ENCODE measurements around the gene ADAMTS15.

DNA sequence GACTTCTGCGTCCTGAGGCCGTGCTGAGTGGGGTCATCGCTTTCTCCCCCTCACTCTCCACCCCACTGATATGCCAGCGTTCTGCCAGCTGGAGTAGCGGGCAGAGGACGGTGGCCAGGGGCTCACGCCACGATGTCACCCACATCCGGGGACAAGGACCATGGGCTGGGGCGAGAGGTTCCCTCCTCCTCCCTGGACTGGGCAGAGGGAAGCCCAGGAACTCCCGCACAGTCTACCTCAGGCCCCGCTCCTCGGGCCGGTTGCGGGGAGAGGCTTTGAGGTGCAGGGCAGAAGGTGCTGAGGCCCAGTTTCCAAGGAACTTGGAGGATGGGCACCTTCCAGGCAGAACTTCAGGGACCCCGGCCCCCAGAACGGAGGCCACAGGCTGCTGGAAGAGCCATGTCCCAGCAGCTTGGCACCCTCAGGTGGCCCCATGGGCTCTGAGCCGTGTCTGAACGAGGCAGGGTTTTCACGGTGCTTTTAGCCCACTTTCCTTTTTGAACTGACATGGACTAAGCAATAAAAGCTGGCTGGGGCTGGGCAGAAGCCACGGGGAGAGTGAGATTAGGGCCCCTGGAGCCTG, 25.4 kb downstream of the ADAMTS15 start:
- TF ChIP-seq CTCF (IDR thresholded peaks at IDR 0.05) = no peak
- TF ChIP-seq POLR2A (IDR thresholded peaks at IDR 0.05) = no peak
- TF ChIP-seq EP300 (IDR thresholded peaks at IDR 0.05) = no peak

Measured in tibial nerve (tissue), 4 donors.